HG02798 (cell line): Measurements from ENCODE around the gene IL17A.
A peak's percentile ranks its signal among the peaks of the same experiment; 100 is the strongest.
"Not testable (repeated sequence)": the region's sequence is repeated elsewhere in the genome, so short reads cannot be mapped to it uniquely, and the experiment has no call there.

ENCODE experiments used
- ATAC-seq: cut with Tn5 transposase; IDR thresholded peaks from one replicate; pipeline ENCODE4 v1.9.1; 2021; ENCODE audit warnings: mild to moderate bottlenecking; ENCODE audit not compliant: unreplicated experiment, poor library complexity

IL17A gene

GRCh38 chr6:52162940-52163908 is 23.0 kb upstream of the IL17A start:
- ATAC-seq: peak; percentile 58

DNA sequence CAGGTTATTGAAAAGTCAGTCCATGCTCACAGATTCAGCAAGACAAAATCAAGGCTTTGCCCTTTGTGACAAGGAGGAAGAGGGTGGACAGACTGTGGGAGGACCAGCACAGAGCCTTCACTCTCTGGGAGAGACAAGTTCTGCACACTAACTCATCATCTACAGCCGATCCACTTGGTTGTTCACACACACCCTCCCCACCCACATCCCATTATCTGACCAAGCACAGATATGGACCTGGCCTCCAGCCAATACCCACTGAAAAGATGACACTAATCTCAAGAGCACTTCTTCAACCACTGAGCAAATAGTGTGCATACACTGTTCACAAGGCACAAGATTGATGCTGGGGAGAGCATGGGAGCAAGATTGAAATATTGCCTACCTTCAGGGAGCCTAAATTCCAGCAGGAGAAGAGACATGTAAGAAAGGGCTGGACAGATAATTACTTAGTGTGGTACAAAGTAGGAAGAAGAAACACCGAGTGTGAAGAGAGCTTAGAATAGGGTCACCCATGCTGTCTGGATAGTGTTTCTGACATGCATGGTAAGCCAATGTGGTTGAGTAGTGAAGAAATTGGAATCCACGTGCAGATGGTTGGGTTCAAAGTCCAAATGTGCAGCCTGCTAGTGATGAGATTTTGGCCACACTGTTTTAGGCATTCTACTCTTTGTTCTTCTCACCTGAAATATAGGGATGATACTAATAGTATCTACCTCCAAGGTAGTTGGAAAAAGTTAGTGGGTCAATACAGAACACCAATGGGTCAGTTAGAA is 21.7 kb upstream of the IL17A start:
- ATAC-seq: peak; percentile 33

DNA sequence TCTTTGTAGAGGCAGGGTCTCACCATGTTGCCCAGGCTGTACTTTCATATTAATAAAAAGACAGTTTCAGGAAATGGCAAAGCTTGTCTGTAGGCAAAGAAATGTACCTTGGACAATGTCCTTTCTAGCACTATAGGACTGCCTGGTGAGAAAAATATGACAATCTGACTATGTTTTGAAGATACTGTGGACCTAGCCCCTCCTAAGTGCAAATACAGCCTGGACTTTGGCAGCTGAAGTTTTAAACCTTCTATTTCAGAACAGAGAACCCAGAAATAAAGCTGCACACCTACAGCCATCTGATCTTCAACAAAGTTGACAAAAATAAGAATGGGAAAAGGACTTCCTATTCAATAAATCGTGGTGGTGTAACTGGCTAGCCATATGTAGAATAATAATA is 18.9 kb upstream of the IL17A start:
- no peak for ATAC-seq

DNA sequence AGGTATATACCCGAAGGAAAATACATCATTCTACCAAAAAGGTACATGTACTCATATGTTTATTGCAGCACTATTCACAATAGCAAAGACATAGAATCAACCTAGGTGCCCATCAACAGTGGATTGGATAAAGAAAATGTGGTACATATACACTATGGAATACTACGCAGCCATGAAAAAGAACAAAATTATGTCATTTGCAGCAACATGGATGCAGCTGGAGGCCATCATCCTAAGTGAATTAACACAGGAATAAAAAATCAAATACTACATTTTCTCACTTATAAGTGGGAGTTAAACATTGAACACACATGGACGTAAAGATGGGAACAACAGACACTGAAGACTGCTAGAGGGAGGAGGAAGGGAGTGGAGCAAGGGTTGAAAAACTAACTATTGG is 17.8 kb upstream of the IL17A start:
- not testable (repeated sequence) for ATAC-seq

DNA sequence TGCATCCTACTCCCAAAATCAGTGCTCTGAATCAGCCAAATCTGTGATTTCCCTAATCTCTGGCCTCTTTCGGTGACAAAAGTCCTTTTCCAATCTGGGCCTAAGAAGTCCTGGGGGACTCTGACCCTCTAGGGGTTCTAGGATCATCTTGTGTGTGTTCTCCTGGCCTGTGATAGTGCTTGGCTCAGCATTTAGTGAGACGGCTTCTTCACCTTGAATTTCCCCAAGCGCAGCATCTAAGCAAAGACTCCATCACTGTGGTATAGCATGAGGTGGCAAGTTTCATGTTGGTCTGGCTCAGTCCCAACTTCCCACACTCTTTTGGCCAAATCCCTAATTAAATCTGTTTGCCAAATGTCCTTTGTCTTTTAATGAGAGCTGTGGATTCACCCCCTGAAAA is 12.1 kb upstream of the IL17A start:
- ATAC-seq: no peak

DNA sequence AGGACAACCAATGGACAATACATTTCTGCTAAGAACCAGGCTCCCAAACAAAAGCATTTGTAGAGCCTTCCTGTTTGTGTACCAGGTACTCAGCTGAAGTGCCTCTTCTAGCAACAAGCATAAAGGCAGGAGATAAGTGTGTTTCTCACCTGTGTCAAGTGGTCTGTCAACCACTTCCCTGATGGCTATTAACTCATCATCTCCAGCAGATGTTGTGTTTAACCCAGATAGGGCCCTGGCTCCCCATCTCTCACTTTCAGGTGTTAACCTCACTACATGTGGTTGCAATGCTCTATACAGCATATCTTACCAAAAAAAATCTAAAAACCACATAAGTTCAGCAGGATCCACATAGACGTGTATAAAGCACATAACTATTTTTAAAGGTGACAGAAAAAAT is 9.6 kb upstream of the IL17A start:
- ATAC-seq: peak; percentile 80

DNA sequence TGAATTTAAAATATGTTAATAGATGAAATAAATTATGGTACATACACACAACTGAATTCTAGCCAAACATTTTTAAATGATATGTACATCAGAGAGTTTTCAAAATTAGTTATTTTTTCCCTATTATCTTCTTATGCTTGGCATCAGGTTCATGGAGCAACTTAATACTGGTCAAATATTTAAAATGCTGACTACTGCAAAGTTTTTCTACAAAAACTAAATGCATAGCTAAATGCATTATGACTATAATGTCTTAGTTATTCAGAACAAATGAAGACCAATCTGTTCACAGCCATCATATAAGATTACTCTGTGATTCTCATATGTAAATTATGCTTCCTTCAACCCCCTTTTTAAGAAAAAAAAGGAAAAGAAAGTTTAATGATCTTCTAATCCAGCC is 8.2 kb upstream of the IL17A start:
- ATAC-seq: no peak

- peak; percentile 57 for ATAC-seq
Observed at GRCh38 chr6:52180787-52181558, 5.2 kb upstream of the IL17A start.

DNA sequence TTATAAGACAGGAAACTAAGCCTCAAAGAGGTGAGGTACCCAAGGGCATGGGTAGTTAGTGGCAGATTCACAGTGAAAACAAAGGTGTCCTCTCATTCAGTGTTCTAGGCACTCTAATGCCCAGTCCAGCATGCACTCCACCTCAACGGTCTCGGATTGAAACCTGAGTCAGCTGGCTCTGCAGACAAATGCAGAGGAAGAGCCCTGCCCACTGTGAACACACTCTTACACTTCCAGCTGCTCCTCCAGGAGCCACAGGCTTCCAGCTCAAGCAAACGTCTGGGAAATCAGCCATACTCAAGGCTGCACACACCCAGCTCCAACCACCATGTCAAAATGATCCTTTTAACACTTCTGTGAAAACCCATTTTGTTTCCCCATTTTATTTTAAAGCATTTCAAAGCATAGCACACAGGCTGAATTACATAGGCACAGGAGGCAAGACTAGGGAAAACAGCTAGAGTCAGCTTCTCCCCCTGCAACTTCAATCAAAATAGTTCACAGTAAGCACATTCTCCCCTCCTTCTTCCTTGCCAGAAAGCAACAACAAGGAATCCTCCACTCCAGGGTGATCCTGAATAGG is 3.0 kb upstream of the IL17A start:
- ATAC-seq: no peak

DNA sequence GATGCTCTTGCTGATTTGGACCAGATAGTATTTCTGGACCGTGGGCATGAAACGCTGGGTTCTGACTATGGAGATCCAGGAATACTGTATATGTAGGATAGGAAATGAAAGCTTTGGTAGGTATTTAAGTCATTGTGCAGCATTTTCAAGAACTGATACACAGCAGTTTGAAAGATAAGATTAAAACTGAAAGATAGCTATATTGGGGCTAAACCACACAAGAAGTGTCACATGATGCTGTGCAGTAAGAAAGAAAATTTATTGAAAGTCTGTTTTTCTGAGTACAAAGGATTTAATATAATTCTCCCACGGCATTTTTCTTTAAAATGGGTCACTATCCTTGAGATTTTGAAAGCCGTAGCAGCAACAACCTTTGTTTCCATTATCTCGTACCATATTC is 305 bp downstream of the IL17A start:
- peak; percentile 81 for ATAC-seq

- ATAC-seq: no peak
Observed at GRCh38 chr6:52187098-52187497, 923 bp downstream of the IL17A start.

DNA sequence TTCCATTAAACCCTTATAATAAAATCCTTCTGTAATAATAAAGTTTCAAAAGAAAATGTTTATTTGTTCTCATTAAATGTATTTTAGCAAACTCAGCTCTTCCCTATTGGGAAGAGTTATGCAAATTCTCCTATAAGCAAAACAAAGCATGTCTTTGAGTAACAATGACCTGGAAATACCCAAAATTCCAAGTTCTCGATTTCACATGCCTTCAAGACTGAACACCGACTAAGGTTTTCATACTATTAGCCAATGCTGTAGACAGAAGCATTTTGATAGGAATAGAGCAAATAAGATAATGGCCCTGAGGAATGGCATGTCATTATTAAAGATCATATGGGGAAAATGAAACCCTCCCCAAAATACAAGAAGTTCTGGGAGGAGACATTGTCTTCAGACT is 3.8 kb downstream of the IL17A start:
- no peak for ATAC-seq

DNA sequence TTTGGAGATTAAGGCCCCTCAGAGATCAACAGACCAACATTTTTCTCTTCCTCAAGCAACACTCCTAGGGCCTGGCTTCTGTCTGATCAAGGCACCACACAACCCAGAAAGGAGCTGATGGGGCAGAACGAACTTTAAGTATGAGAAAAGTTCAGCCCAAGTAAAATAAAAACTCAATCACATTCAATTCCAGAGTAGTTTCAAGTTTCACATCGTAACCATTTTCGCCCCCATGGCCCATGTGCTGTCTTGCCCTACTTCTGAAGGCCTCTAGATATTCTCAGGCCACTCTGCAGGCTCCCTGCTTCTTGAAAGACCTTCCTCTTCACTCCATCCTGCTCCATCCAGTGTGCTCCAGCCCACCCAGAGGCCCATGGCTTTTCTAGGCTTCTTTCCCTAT is 4.2 kb downstream of the IL17A start:
- ATAC-seq: no peak

GRCh38 chr6:52191824-52192223 is 5.6 kb downstream of the IL17A start:
- ATAC-seq: no peak

GRCh38 chr6:52195886-52196285 is 9.7 kb downstream of the IL17A start:
- no peak for ATAC-seq

DNA sequence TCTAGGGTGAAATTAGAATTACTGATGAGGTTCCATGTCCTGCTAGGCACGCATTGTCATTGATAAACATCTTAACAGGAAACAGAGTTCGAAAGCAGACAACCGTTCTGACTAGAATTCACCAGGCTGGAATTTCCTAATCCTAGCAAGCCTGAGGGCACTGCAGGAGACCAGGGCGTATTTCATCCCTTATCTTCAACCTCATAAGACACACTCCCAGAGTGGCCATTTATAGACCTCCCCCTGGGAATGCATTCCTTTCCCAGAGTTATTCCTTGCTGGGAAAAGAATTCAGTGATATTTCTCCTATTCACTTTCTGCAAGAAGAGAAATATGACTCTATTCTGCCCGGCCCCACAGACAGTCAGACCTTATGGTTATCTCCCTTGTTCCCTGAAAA is 13.9 kb downstream of the IL17A start:
- not testable (repeated sequence) for ATAC-seq

GRCh38 chr6:52201046-52201445 is 14.9 kb downstream of the IL17A start:
- no peak for ATAC-seq

DNA sequence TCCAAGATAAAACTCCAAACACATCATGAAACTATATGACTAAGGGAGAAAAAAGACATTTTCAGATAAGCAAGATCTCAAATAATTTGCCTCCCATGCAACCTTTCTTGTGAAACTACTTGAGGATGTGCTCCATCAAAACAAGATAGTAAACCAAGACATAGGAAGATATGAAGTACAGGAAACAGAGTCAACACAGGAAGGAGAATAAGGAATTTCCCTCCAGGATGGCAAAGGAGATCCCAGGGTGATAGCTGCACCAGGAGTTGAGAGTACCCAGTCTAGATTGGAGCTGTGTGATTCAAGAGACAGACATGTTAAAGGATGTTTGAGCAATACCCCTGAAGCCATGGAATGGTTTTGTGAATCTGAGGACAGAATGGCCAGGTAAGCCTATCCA is 15.3 kb downstream of the IL17A start:
- no peak for ATAC-seq

GRCh38 chr6:52207066-52207465 is 20.9 kb downstream of the IL17A start:
- no peak for ATAC-seq

DNA sequence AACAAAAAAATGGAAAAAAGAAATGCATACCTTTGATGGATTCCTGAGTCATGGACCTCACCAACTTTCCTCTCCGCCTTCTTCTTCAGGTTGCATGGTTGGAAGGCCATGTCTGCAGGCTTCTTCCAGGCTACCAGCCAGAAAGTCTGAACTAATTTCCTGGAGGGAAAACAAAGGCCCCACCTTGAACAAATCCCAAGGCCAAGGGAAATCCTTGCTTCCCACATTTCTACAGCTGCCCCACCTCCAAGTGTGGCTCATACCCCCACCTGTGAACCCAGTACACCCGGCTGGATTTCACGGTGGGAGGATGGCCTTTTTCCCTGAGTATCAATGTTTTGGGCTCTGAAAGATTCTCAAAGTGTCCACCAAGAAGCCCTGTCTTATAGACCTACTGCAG is 22.4 kb downstream of the IL17A start:
- ATAC-seq: no peak
